Tibial nerve (tissue), 4 donors: ENCODE data around the gene MFAP3L. TPM values are rescaled to one million over a fixed set of nuclear protein-coding genes. Genes with fewer than 3 reads are reported as not detected.

Source experiments
- DNase-seq, 2 donors: peaks; one replicate each; pipeline ENCODE4 v3.0.0-alpha.2; 2019; ENCODE audit warnings: low spot score in 2 of 2
- H3K27ac ChIP-seq, 4 donors: fragments of 200-600 bp; sonication (generic) in 3 of 4; one replicate each; pipeline ENCODE4 v1.5.1; 2017 to 2019; ENCODE audit warnings: mild to moderate bottlenecking in 1 of 4
- H3K27me3 ChIP-seq, 2 donors: fragments of 200-600 bp; sonication (generic) in 1 of 2; one replicate each; pipeline versions ENCODE4 v1.5.1 to v1.6.0; 2017 to 2019
- H3K36me3 ChIP-seq, 3 donors: fragments of 200-600 bp; sonication (generic); one replicate each; pipeline ENCODE4 v1.5.1; 2018 to 2019
- H3K4me1 ChIP-seq, 4 donors: fragments of 200-600 bp; sonication (generic) in 3 of 4; one replicate each; pipeline ENCODE4 v1.5.1; 2017 to 2019
- H3K4me3 ChIP-seq, 4 donors: fragments of 200-600 bp; sonication (generic) in 3 of 4; one replicate each; pipeline ENCODE4 v1.5.1; 2017 to 2019; ENCODE audit warnings: mild to moderate bottlenecking in 1 of 4, moderate library complexity in 1 of 4
- H3K9me3 ChIP-seq, 4 donors: fragments of 200-600 bp; sonication (generic) in 3 of 4; one replicate each; pipeline ENCODE4 v1.5.1; 2017 to 2019
- EP300 ChIP-seq, 2 donors: sonication (generic); formaldehyde crosslinking; IDR thresholded peaks; one replicate each; pipeline ENCODE4 v1.6.1; 2017; ENCODE audit warnings: antibody characterized with exemption in 2 of 2, mild to moderate bottlenecking in 1 of 2
- POLR2A ChIP-seq, 2 donors: fragments of 450-650 bp; IDR thresholded peaks; one replicate each; pipeline ENCODE4 v1.6.1; 2017; ENCODE audit warnings: antibody characterized with exemption in 2 of 2, mild to moderate bottlenecking in 2 of 2, moderate library complexity in 2 of 2
- WGBS, 2 donors: methylation state at CpG; one replicate each; pipeline ENCODE4 v1.1.5; 2018; 5-methylcytosine and 5-hydroxymethylcytosine counted together
- total RNA-seq, 4 donors: library from RNA; depleted of rRNA; stranded (reverse); fragments of >200 nt; gene quantifications; one replicate each; pipeline ENCODE4 v1.1.0, GENCODE V29; 2016
- TF ChIP-seq, protein P1 (sequence below), 5 experiments: fragments of 200-600 bp in 3 of 5; fragments of 450-650 bp in 2 of 5; sonication (generic) in 3 of 5; IDR thresholded peaks; one replicate each; pipeline ENCODE4 v1.5.1; 2016 to 2019; ENCODE audit warnings: antibody characterized with exemption in 5 of 5, mild to moderate bottlenecking in 3 of 5, moderate library complexity in 2 of 5

MFAP3L gene
- total RNA-seq, 4 donors from 2014 or later, result 15.3 to 37.4 (median 21.2) TPM

GRCh38 chr4:169988252-169988651 is 37.9 kb downstream of the MFAP3L start:
- no peak for DNase-seq
- Histone ChIP-seq H3K9me3 (no peaks in the 10 kb centered on the region), H3K4me3 (no peak overlapping the region), H3K27ac (no peak overlapping the region), H3K4me1 (peaks cover 0 to 9% (median 0%) of the 10 kb centered on the region in 4 donors), H3K27me3 (no peaks in the 10 kb centered on the region), H3K36me3 (peaks cover 0 to 16% (median 0%) of the 10 kb centered on the region in 3 donors)
- WGBS, 2 donors, result 55 to 57% methylated on average over 6 of the region's 6 CpGs
- TF ChIP-seq, protein P1, sequence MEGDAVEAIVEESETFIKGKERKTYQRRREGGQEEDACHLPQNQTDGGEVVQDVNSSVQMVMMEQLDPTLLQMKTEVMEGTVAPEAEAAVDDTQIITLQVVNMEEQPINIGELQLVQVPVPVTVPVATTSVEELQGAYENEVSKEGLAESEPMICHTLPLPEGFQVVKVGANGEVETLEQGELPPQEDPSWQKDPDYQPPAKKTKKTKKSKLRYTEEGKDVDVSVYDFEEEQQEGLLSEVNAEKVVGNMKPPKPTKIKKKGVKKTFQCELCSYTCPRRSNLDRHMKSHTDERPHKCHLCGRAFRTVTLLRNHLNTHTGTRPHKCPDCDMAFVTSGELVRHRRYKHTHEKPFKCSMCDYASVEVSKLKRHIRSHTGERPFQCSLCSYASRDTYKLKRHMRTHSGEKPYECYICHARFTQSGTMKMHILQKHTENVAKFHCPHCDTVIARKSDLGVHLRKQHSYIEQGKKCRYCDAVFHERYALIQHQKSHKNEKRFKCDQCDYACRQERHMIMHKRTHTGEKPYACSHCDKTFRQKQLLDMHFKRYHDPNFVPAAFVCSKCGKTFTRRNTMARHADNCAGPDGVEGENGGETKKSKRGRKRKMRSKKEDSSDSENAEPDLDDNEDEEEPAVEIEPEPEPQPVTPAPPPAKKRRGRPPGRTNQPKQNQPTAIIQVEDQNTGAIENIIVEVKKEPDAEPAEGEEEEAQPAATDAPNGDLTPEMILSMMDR (IDR thresholded peaks at IDR 0.05), result no peak
- TF ChIP-seq POLR2A (IDR thresholded peaks at IDR 0.05), result no peak
- no peak for TF ChIP-seq EP300 (IDR thresholded peaks at IDR 0.05)

DNA sequence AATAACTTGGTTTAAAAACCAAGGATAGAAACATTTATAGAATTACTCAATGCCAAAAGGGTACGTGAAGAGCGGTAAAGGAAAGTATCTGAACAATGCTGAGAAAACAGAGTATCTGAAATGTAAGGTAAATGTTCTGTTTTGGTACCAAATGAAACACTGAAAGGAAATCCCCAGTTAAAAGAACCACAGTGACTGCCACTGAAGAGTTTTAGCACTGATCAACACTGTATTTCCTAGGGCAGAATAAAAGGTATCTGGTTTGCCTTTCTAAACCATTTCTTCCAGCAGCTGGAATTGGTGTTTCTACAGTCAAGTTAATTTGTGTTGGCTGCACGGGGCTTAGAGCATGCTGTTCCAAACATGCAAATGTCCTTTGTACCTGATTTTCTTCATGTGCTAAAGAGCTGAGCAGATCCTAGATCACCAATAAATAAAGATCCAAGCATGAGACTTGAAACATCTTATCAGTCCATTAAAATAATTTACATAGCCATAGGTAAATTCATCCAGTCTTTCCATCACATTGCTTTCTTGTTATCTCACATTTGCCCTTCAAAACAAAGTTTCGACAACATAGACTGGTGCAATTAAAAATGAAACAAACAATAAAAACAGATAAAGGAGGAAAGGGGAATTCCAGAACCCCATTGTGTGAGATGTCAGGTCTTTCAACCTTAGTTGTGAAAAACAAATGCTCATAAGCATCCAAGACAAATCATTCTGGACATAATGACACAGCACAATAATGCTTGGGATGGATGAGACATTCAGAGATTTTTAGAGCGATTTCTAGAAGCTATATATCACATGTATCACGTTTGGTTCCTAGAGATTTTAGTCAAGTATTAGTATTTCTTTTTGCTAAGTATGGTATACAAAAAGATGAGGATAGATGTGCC is 38.6 kb downstream of the MFAP3L start:
- Histone ChIP-seq H3K9me3 (no peaks in the 10 kb centered on the region), H3K27ac (no peak overlapping the region), H3K27me3 (no peaks in the 10 kb centered on the region), H3K4me3 (no peak overlapping the region), H3K36me3 (peaks cover 0 to 16% (median 0%) of the 10 kb centered on the region in 3 donors), H3K4me1 (peaks cover 0 to 9% (median 0%) of the 10 kb centered on the region in 4 donors)
- DNase-seq, result no peak
- 79 to 81% methylated on average over 6 of the region's 6 CpGs for WGBS, 2 donors
- TF ChIP-seq, protein P1 (IDR thresholded peaks at IDR 0.05), result no peak
- TF ChIP-seq POLR2A (IDR thresholded peaks at IDR 0.05) (no peak), EP300 (IDR thresholded peaks at IDR 0.05) (no peak)

DNA sequence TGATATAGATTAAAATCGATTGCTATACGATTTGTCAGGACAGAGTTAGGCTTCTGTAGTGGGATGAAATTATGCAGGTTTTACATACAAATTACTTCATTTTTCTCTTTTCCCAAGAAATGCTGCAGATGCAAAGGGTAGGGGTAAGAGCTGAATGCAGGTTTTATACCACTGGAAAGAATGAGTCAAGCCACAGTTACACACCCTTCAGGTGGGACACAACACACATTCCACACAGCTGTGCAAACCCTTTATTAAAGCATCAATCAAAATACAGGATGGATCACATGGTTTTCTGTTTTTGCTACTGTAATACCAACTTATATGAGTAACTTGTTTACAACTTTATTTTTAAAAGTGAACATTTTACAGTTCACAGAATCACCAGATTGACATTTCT is 39.8 kb downstream of the MFAP3L start:
- WGBS, 2 donors, result 84 to 93% methylated on average over 2 of the region's 2 CpGs
- TF ChIP-seq POLR2A (IDR thresholded peaks at IDR 0.05), result no peak
- TF ChIP-seq EP300 (IDR thresholded peaks at IDR 0.05), result no peak
- TF ChIP-seq, protein P1 (IDR thresholded peaks at IDR 0.05), result no peak

GRCh38 chr4:169985881-169986280 is 40.3 kb downstream of the MFAP3L start:
- TF ChIP-seq EP300 (IDR thresholded peaks at IDR 0.05), result no peak
- H3K4me1 ChIP-seq, result peaks cover 0 to 9% (median 0%) of the 10 kb centered on the region in 4 donors
- no peaks in the 10 kb centered on the region for H3K9me3 ChIP-seq
- no peak overlapping the region for H3K4me3 ChIP-seq
- H3K27me3 ChIP-seq, result no peaks in the 10 kb centered on the region
- 62 to 75% methylated on average over 2 of the region's 2 CpGs for WGBS, 2 donors
- H3K36me3 ChIP-seq, result peaks cover 0 to 3% (median 0%) of the 10 kb centered on the region in 3 donors
- no peak for DNase-seq
- H3K27ac ChIP-seq, result no peak overlapping the region

More for the DNA sequence above, 39.8 kb downstream of the MFAP3L start:
- DNase-seq, result no peak
- H3K4me3 ChIP-seq, result no peak overlapping the region
- peaks cover 0 to 8% (median 0%) of the 10 kb centered on the region in 3 donors for H3K36me3 ChIP-seq
- no peaks in the 10 kb centered on the region for H3K9me3 ChIP-seq
- H3K27me3 ChIP-seq, result no peaks in the 10 kb centered on the region
- H3K27ac ChIP-seq, result no peak overlapping the region
- peaks cover 0 to 9% (median 0%) of the 10 kb centered on the region in 4 donors for H3K4me1 ChIP-seq

DNA sequence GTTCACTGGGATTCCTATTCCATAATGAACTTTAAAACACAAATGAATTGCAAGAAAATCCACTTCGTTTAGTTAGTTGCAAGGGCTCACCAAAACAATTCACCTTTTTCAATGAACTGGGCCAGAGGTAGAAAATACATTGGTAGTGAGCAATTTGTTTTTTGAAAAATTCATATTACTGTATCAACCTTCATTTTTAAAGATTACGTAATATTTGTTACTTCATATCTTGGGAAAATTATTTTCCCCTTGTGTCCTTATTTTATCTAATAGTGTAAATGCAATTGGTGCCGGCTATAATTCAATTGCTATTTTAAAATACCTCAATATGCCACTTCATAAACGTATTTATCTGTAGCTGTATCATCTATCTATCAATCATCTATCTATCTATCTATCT is 41.5 kb downstream of the MFAP3L start:
- no peak overlapping the region for H3K4me3 ChIP-seq
- no peaks in the 10 kb centered on the region for H3K27me3 ChIP-seq
- no peak overlapping the region for H3K27ac ChIP-seq
- 72 to 87% methylated on average over 4 of the region's 4 CpGs for whole genome bisulfite sequencing, 2 donors
- H3K9me3 ChIP-seq, result no peaks in the 10 kb centered on the region
- DNase-seq, result no peak
- peaks cover 0 to 9% (median 0%) of the 10 kb centered on the region in 4 donors for H3K4me1 ChIP-seq
- H3K36me3 ChIP-seq, result no peaks in the 10 kb centered on the region
- TF ChIP-seq, protein P1 (IDR thresholded peaks at IDR 0.05), result no peak
- TF ChIP-seq POLR2A (IDR thresholded peaks at IDR 0.05) (no peak), EP300 (IDR thresholded peaks at IDR 0.05) (no peak)
